ENCODE data around the gene LYZL1.

DNA sequence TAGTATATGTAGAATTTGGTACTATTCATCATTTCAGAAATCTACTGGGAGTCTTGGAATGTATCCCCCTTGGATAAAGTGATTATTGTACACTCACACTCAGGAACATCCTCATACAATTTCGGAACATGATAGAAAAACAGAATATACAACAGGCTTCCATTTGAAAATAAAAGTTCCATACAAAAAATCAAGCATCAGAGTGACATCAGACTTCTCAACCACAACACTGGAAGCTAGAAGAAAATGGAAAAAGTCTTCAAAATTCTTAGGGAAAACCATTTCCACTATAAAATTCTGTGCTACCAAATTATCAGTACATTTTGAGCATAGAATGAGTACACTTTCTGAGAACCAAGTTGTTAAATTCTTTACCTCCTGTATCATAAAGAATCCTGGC, 8.8 kb downstream of the LYZL1 start:
- TF ChIP-seq, protein P1, sequence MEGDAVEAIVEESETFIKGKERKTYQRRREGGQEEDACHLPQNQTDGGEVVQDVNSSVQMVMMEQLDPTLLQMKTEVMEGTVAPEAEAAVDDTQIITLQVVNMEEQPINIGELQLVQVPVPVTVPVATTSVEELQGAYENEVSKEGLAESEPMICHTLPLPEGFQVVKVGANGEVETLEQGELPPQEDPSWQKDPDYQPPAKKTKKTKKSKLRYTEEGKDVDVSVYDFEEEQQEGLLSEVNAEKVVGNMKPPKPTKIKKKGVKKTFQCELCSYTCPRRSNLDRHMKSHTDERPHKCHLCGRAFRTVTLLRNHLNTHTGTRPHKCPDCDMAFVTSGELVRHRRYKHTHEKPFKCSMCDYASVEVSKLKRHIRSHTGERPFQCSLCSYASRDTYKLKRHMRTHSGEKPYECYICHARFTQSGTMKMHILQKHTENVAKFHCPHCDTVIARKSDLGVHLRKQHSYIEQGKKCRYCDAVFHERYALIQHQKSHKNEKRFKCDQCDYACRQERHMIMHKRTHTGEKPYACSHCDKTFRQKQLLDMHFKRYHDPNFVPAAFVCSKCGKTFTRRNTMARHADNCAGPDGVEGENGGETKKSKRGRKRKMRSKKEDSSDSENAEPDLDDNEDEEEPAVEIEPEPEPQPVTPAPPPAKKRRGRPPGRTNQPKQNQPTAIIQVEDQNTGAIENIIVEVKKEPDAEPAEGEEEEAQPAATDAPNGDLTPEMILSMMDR (IDR thresholded peaks at IDR 0.05): no peak
- TF ChIP-seq POLR2A (IDR thresholded peaks at IDR 0.05): no peak
- no peak for TF ChIP-seq POLR2AphosphoS5 (IDR thresholded peaks at IDR 0.05)

All from breast epithelium (tissue), 3 donors.